DND-41 (cell line): Measurements from ENCODE around the gene REPS1.

Experiments
- ATAC-seq: fragments of 200-7000 bp; cut with Tn5 transposase; 3 replicates; pipeline ENCODE4 v1.9.1; 2021; ENCODE audit warnings: low read depth; ENCODE audit not compliant: insufficient read depth
- DNase-seq: peaks from one replicate; pipeline ENCODE4 v3.0.0-alpha.2; 2020
- H2AFZ ChIP-seq: 2 replicates; pipeline ENCODE4 v1.6.0; 2012; ENCODE audit warnings: low read depth, low read length
- H3K27ac ChIP-seq: 2 replicates; pipeline ENCODE4 v1.5.1; 2012; ENCODE audit warnings: low read length, inconsistent platforms
- H3K27me3 ChIP-seq: fragments of 200-600 bp; sonication (generic); 2 replicates; pipeline ENCODE4 v1.6.0; 2012; ENCODE audit warnings: low read length, mild to moderate bottlenecking, inconsistent platforms; ENCODE audit not compliant: insufficient read depth, poor library complexity
- H3K36me3 ChIP-seq: 2 replicates; pipeline ENCODE4 v1.5.1; 2012; ENCODE audit warnings: low read length, inconsistent platforms; ENCODE audit not compliant: insufficient read depth
- H3K4me1 ChIP-seq: 2 replicates; pipeline ENCODE4 v1.5.1; 2012; ENCODE audit warnings: mild to moderate bottlenecking, low read length; ENCODE audit not compliant: insufficient read depth
- H3K4me2 ChIP-seq: 2 replicates; pipeline ENCODE4 v1.6.0; 2012; ENCODE audit warnings: mild to moderate bottlenecking, moderate library complexity, low read length, inconsistent platforms; ENCODE audit not compliant: insufficient read depth
- H3K4me3 ChIP-seq, 2 experiments: fragments of 200-600 bp in 1 of 2; shearing (Covaris generic) in 1 of 2; 2 replicates each; pipeline ENCODE4 v1.5.1; 2012 to 2016; ENCODE audit warnings: inconsistent platforms in 2 of 2, low read length in 2 of 2, mild to moderate bottlenecking in 2 of 2, low read depth in 1 of 2, moderate library complexity in 1 of 2
- H3K79me2 ChIP-seq: 2 replicates; pipeline ENCODE4 v1.6.0; 2012; ENCODE audit warnings: low read length, inconsistent platforms; ENCODE audit not compliant: insufficient read depth
- H3K9ac ChIP-seq: 2 replicates; pipeline ENCODE4 v1.6.0; 2012; ENCODE audit warnings: low read depth, mild to moderate bottlenecking, inconsistent platforms, low read length, moderate library complexity
- H3K9me3 ChIP-seq: 2 replicates; pipeline ENCODE4 v1.5.1; 2012; ENCODE audit warnings: low read length, moderate library complexity, mild to moderate bottlenecking, inconsistent platforms; ENCODE audit not compliant: insufficient read depth, severe bottlenecking
- H4K20me1 ChIP-seq: 2 replicates; pipeline ENCODE4 v1.6.0; 2012; ENCODE audit warnings: low read length; ENCODE audit not compliant: insufficient read depth
- CTCF ChIP-seq: IDR thresholded peaks from 2 replicates; pipeline ENCODE4 v1.5.1; 2012; ENCODE audit warnings: borderline replicate concordance, low read length, moderate library complexity, mild to moderate bottlenecking; ENCODE audit not compliant: poor library complexity, severe bottlenecking; ENCODE audit errors: extremely low read depth
- EZH2 ChIP-seq: IDR thresholded peaks from 3 replicates; pipeline ENCODE4 v1.6.1; 2012; ENCODE audit warnings: borderline replicate concordance, low read depth, mild to moderate bottlenecking, moderate library complexity, low read length, inconsistent platforms; ENCODE audit not compliant: severe bottlenecking

Gene REPS1

DNA sequence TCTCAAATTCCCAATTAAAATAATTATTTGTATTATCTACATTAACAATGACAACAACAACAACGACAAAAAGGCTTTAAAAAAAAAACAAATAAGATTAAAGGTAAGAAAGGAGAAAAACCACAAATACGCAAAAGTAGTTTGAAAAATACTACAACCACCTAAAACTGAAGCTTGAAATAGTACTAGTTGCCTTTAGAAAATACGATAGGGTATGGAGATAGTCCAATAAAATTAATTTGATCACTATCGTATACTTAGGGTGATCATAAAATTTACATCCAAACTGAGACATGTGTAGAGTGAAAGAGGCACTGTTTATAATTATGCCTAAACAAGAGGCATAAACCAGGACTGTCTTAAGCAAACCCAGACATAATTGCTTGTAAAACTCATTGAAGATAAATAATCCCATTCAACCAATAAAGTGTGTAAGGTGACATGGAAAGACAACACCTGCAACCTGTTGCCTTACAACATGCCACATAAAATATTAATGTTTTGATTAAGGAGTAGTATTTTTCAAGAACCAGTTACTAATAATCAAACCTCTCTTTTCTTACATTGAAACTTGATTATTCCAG lies 22.7 kb downstream of the REPS1 start:
- ATAC-seq (no peak), DNase-seq (no peak)
- TF ChIP-seq CTCF (no peak), EZH2 (no peak)
- Histone ChIP-seq H3K9me3 (no peaks in the 10 kb centered on the region), H3K9ac (no peak overlapping the region), H3K79me2 (peaks cover 99% of the 10 kb centered on the region), H3K27ac (no peak overlapping the region), H2AFZ (no peak overlapping the region), H3K4me1 (no peaks in the 10 kb centered on the region), H4K20me1 (peaks cover 65% of the 10 kb centered on the region), H3K27me3 (no peaks in the 10 kb centered on the region), H3K4me2 (no peak overlapping the region), H3K4me3 (no peak overlapping the region), H3K36me3 (no peaks in the 10 kb centered on the region)

GRCh38 chr6:138964012-138964411 lies 24.0 kb downstream of the REPS1 start:
- no peak for ATAC-seq
- no peaks in the 10 kb centered on the region for H3K9me3 ChIP-seq

GRCh38 chr6:138963531-138963930 lies 24.5 kb downstream of the REPS1 start:
- no peaks in the 10 kb centered on the region for H3K9me3 ChIP-seq

More at GRCh38 chr6:138964012-138964411, 24.0 kb downstream of the REPS1 start:
- TF ChIP-seq CTCF (no peak), EZH2 (no peak)
- H3K9ac ChIP-seq = no peak overlapping the region
- no peaks in the 10 kb centered on the region for H3K36me3 ChIP-seq
- DNase-seq = no peak
- H3K27me3 ChIP-seq = no peaks in the 10 kb centered on the region
- H3K4me2 ChIP-seq = no peak overlapping the region
- no peak overlapping the region for H3K27ac ChIP-seq
- no peak overlapping the region for H3K4me3 ChIP-seq
- H3K4me1 ChIP-seq = peaks cover 2% of the 10 kb centered on the region
- peaks cover 98% of the 10 kb centered on the region for H3K79me2 ChIP-seq
- H2AFZ ChIP-seq = no peak overlapping the region
- H4K20me1 ChIP-seq = peaks cover 59% of the 10 kb centered on the region

More at GRCh38 chr6:138963531-138963930, 24.5 kb downstream of the REPS1 start:
- Histone ChIP-seq H3K4me2 (no peak overlapping the region), H3K27ac (no peak overlapping the region), H3K4me3 (no peak overlapping the region), H3K27me3 (no peaks in the 10 kb centered on the region), H4K20me1 (peaks cover 60% of the 10 kb centered on the region), H3K36me3 (no peaks in the 10 kb centered on the region), H3K79me2 (peaks cover 98% of the 10 kb centered on the region), H3K4me1 (peaks cover 7% of the 10 kb centered on the region), H2AFZ (no peak overlapping the region), H3K9ac (no peak overlapping the region)
- TF ChIP-seq EZH2 (no peak), CTCF (no peak)
- no peak for ATAC-seq
- DNase-seq = no peak
